Ectodermal cell (in vitro differentiated cells): ENCODE measurements around the gene TRPM3.

Experiments used
- H3K27ac ChIP-seq: 2 replicates; pipeline ENCODE4 v1.7.0; 2013; ENCODE audit warnings: mild to moderate bottlenecking, low read depth, low read length; ENCODE audit not compliant: insufficient read depth, poor library complexity, severe bottlenecking
- H3K27me3 ChIP-seq: 2 replicates; pipeline ENCODE4 v1.7.0; 2013; ENCODE audit warnings: mild to moderate bottlenecking, low read length; ENCODE audit not compliant: insufficient read depth, control insufficient read depth, poor library complexity, severe bottlenecking
- H3K36me3 ChIP-seq: one replicate; pipeline ENCODE4 v1.7.0; 2013; ENCODE audit warnings: low read length; ENCODE audit not compliant: control insufficient read depth, insufficient read depth
- H3K4me1 ChIP-seq: one replicate; pipeline ENCODE4 v1.7.0; 2013; ENCODE audit warnings: low read length; ENCODE audit not compliant: control insufficient read depth, insufficient read depth
- H3K4me3 ChIP-seq: 2 replicates; pipeline ENCODE4 v1.7.0; 2013; ENCODE audit warnings: low read depth, low read length, control low read depth; ENCODE audit not compliant: insufficient read depth
- H3K9me3 ChIP-seq: 2 replicates; pipeline ENCODE4 v1.7.0; 2013; ENCODE audit warnings: mild to moderate bottlenecking, low read length, moderate library complexity; ENCODE audit not compliant: control insufficient read depth
- WGBS, 2 experiments: methylation state at CpG; one replicate each; pipeline ENCODE4 v1.1.7; 2013; ENCODE audit warnings: missing lambda C conversion rate in 2 of 2; 5-methylcytosine and 5-hydroxymethylcytosine counted together

The TRPM3 gene

GRCh38 chr9:70588999-70589398, 532.4 kb downstream of the TRPM3 start:
- no peak overlapping the region for H3K4me3 ChIP-seq
- no peaks in the 10 kb centered on the region for H3K36me3 ChIP-seq
- no peaks in the 10 kb centered on the region for H3K27me3 ChIP-seq
- no peaks in the 10 kb centered on the region for H3K9me3 ChIP-seq
- H3K27ac ChIP-seq = no peak overlapping the region
- WGBS, 2 experiments = 93 to 96% methylated on average over 4 of the region's 4 CpGs
- no peaks in the 10 kb centered on the region for H3K4me1 ChIP-seq

- Histone ChIP-seq H3K27ac (no peak overlapping the region), H3K4me1 (no peaks in the 10 kb centered on the region), H3K27me3 (no peaks in the 10 kb centered on the region), H3K4me3 (no peak overlapping the region), H3K9me3 (no peaks in the 10 kb centered on the region), H3K36me3 (no peaks in the 10 kb centered on the region)
- WGBS, 2 experiments = 86% methylated on average over 11 of the region's 11 CpGs
Measured at GRCh38 chr9:70588381-70588780, 533.0 kb downstream of the TRPM3 start.

GRCh38 chr9:70587201-70587600, 534.2 kb downstream of the TRPM3 start:
- H3K27me3 ChIP-seq = no peaks in the 10 kb centered on the region
- H3K4me1 ChIP-seq = no peaks in the 10 kb centered on the region
- H3K36me3 ChIP-seq = no peaks in the 10 kb centered on the region
- WGBS, 2 experiments = 92 to 95% methylated on average over 3 of the region's 3 CpGs
- no peaks in the 10 kb centered on the region for H3K9me3 ChIP-seq
- no peak overlapping the region for H3K27ac ChIP-seq
- no peak overlapping the region for H3K4me3 ChIP-seq

- H3K27me3 ChIP-seq = no peaks in the 10 kb centered on the region
- H3K9me3 ChIP-seq = no peaks in the 10 kb centered on the region
- H3K36me3 ChIP-seq = no peaks in the 10 kb centered on the region
- H3K27ac ChIP-seq = no peak overlapping the region
- no peak overlapping the region for H3K4me3 ChIP-seq
- H3K4me1 ChIP-seq = no peaks in the 10 kb centered on the region
- 92 to 98% methylated on average over 4 of the region's 4 CpGs for WGBS, 2 experiments
Measured at GRCh38 chr9:70586476-70586875, 534.9 kb downstream of the TRPM3 start.

- H3K4me1 ChIP-seq = no peaks in the 10 kb centered on the region
- H3K27ac ChIP-seq = no peak overlapping the region
- H3K36me3 ChIP-seq = no peaks in the 10 kb centered on the region
- H3K4me3 ChIP-seq = no peak overlapping the region
- no peaks in the 10 kb centered on the region for H3K27me3 ChIP-seq
- no peaks in the 10 kb centered on the region for H3K9me3 ChIP-seq
- no CpG with 5 or more reads among the region's 2 CpGs for WGBS, 2 experiments
Measured at GRCh38 chr9:70581955-70582350, 539.5 kb downstream of the TRPM3 start.

- WGBS, 2 experiments = 77 to 81% methylated on average over 7 of the region's 7 CpGs
- H3K4me3 ChIP-seq = no peak overlapping the region
- no peak overlapping the region for H3K27ac ChIP-seq
- H3K36me3 ChIP-seq = no peaks in the 10 kb centered on the region
- H3K4me1 ChIP-seq = no peaks in the 10 kb centered on the region
- H3K27me3 ChIP-seq = no peaks in the 10 kb centered on the region
- H3K9me3 ChIP-seq = no peaks in the 10 kb centered on the region
Measured at GRCh38 chr9:70581214-70581954, 540.0 kb downstream of the TRPM3 start.

GRCh38 chr9:70580606-70581195, 540.7 kb downstream of the TRPM3 start:
- H3K4me3 ChIP-seq = no peak overlapping the region
- no peaks in the 10 kb centered on the region for H3K4me1 ChIP-seq
- H3K9me3 ChIP-seq = no peaks in the 10 kb centered on the region
- WGBS, 2 experiments = 90 to 100% methylated on average over 3 of the region's 4 CpGs
- H3K36me3 ChIP-seq = no peaks in the 10 kb centered on the region
- H3K27ac ChIP-seq = no peak overlapping the region
- H3K27me3 ChIP-seq = no peaks in the 10 kb centered on the region

GRCh38 chr9:70579686-70580085, 541.7 kb downstream of the TRPM3 start:
- no peak overlapping the region for H3K27ac ChIP-seq
- 80% methylated on average over 7 of the region's 7 CpGs for WGBS, 2 experiments
- H3K4me3 ChIP-seq = no peak overlapping the region
- no peaks in the 10 kb centered on the region for H3K36me3 ChIP-seq
- H3K9me3 ChIP-seq = no peaks in the 10 kb centered on the region
- no peaks in the 10 kb centered on the region for H3K4me1 ChIP-seq
- no peaks in the 10 kb centered on the region for H3K27me3 ChIP-seq

GRCh38 chr9:70578720-70579119, 542.7 kb downstream of the TRPM3 start:
- Histone ChIP-seq H3K27ac (no peak overlapping the region), H3K4me3 (no peak overlapping the region), H3K36me3 (no peaks in the 10 kb centered on the region), H3K4me1 (peaks cover 4% of the 10 kb centered on the region), H3K9me3 (no peaks in the 10 kb centered on the region), H3K27me3 (no peaks in the 10 kb centered on the region)
- WGBS, 2 experiments = 90 to 94% methylated on average over 1 of the region's 1 CpG

GRCh38 chr9:70577671-70578070, 543.8 kb downstream of the TRPM3 start:
- Histone ChIP-seq H3K27me3 (no peaks in the 10 kb centered on the region), H3K4me3 (no peak overlapping the region), H3K27ac (no peak overlapping the region), H3K36me3 (no peaks in the 10 kb centered on the region), H3K4me1 (peaks cover 4% of the 10 kb centered on the region), H3K9me3 (no peaks in the 10 kb centered on the region)
- 94 to 95% methylated on average over 5 of the region's 5 CpGs for WGBS, 2 experiments
